Thymus (tissue), 14 donors: ENCODE results near the gene AGK. TPM values are rescaled to one million over a fixed set of nuclear protein-coding genes. Genes with fewer than 3 reads are reported as not detected.
A peak's percentile ranks its signal among the peaks of the same experiment; 100 is the strongest.

ENCODE experiments used
- DNase-seq, 9 donors: peaks; one replicate each; pipeline ENCODE4 v3.0.0-alpha.2; 2013; ENCODE audit warnings: low spot score in 9 of 9, low read depth in 6 of 9, missing footprints in 1 of 9
- H3K27ac ChIP-seq, 2 donors: one replicate each; pipeline ENCODE4 v1.5.1; 2013; ENCODE audit warnings: control low read depth in 1 of 2, low read depth in 1 of 2, low read length in 1 of 2, mild to moderate bottlenecking in 1 of 2, moderate library complexity in 1 of 2
- H3K27me3 ChIP-seq, 2 donors: one replicate each; pipeline ENCODE4 v1.5.1; 2013; ENCODE audit warnings: low read length in 1 of 2; ENCODE audit not compliant: control insufficient read depth in 2 of 2, insufficient read depth in 1 of 2
- H3K36me3 ChIP-seq, 2 donors: one replicate each; pipeline ENCODE4 v1.5.1; 2013; ENCODE audit warnings: low read length in 1 of 2, mild to moderate bottlenecking in 1 of 2, moderate library complexity in 1 of 2; ENCODE audit not compliant: control insufficient read depth in 2 of 2, insufficient read depth in 2 of 2
- H3K4me1 ChIP-seq, 2 donors: one replicate each; pipeline ENCODE4 v1.5.1; 2013; ENCODE audit warnings: low read length in 2 of 2; ENCODE audit not compliant: control insufficient read depth in 2 of 2, insufficient read depth in 2 of 2
- H3K4me3 ChIP-seq, 2 donors: one replicate each; pipeline ENCODE4 v1.5.1; 2013; ENCODE audit warnings: low read length in 2 of 2, control low read depth in 1 of 2, mild to moderate bottlenecking in 1 of 2
- H3K9me3 ChIP-seq, 2 donors: one replicate each; pipeline ENCODE4 v1.5.1; 2013; ENCODE audit warnings: low read length in 1 of 2, mild to moderate bottlenecking in 1 of 2; ENCODE audit not compliant: control insufficient read depth in 2 of 2, insufficient read depth in 1 of 2
- WGBS: extraction: QIAGEN DNeasy Blood & Tissue Kit; methylation state at CpG from one replicate; pipeline ENCODE4 v1.1.7; 2013; 5-methylcytosine and 5-hydroxymethylcytosine counted together
- long read RNA-seq, 10 donors: transcript quantifications; one replicate each; lab custom pipeline, GENCODE V29; 2026
- polyA plus RNA-seq: library from polyadenylated mRNA; stranded (reverse); fragments of 200-250 nt; gene quantifications from one replicate; pipeline ENCODE4 v1.2.3, GENCODE V29; 2013
- total RNA-seq: library from RNA; stranded (reverse); fragments of 120-200 nt; gene quantifications from one replicate; pipeline ENCODE4 v1.2.4, GENCODE V29; 2013
- donor health status: healthy.

Gene AGK, protein sequence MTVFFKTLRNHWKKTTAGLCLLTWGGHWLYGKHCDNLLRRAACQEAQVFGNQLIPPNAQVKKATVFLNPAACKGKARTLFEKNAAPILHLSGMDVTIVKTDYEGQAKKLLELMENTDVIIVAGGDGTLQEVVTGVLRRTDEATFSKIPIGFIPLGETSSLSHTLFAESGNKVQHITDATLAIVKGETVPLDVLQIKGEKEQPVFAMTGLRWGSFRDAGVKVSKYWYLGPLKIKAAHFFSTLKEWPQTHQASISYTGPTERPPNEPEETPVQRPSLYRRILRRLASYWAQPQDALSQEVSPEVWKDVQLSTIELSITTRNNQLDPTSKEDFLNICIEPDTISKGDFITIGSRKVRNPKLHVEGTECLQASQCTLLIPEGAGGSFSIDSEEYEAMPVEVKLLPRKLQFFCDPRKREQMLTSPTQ
- total RNA-seq, result 25.6 TPM
- polyA plus RNA-seq, result 17.5 TPM
- long read RNA-seq, donor 1, result 0 reads
- long read RNA-seq, donor 2, result 0 reads
- long read RNA-seq, donor 3, partial matches to known transcripts, result 13 of 13 reads
- long read RNA-seq, donor 3, other reads (novel, unspliced or antisense), result 0 of 13 reads
- long read RNA-seq, donor 4, partial matches to known transcripts, result 0 of 3 reads
- long read RNA-seq, donor 4, other reads (novel, unspliced or antisense), result 0 of 3 reads
- long read RNA-seq, donor 5, partial matches to known transcripts, result 0 of 4 reads
- long read RNA-seq, donor 5, other reads (novel, unspliced or antisense), result 0 of 4 reads
- long read RNA-seq, donor 6, partial matches to known transcripts, result 0 of 3 reads
- long read RNA-seq, donor 6, other reads (novel, unspliced or antisense), result 0 of 3 reads
- long read RNA-seq, donor 7, partial matches to known transcripts, result 0 of 1 reads
- long read RNA-seq, donor 7, other reads (novel, unspliced or antisense), result 0 of 1 reads
- long read RNA-seq, donor 8, partial matches to known transcripts, result 0 of 1 reads
- long read RNA-seq, donor 8, other reads (novel, unspliced or antisense), result 0 of 1 reads
- long read RNA-seq, donor 9, partial matches to known transcripts, result 0 of 3 reads
- long read RNA-seq, donor 9, other reads (novel, unspliced or antisense), result 0 of 3 reads
- long read RNA-seq, donor 10, partial matches to known transcripts, result 0 of 2 reads
- long read RNA-seq, donor 10, other reads (novel, unspliced or antisense), result 0 of 2 reads

DNA sequence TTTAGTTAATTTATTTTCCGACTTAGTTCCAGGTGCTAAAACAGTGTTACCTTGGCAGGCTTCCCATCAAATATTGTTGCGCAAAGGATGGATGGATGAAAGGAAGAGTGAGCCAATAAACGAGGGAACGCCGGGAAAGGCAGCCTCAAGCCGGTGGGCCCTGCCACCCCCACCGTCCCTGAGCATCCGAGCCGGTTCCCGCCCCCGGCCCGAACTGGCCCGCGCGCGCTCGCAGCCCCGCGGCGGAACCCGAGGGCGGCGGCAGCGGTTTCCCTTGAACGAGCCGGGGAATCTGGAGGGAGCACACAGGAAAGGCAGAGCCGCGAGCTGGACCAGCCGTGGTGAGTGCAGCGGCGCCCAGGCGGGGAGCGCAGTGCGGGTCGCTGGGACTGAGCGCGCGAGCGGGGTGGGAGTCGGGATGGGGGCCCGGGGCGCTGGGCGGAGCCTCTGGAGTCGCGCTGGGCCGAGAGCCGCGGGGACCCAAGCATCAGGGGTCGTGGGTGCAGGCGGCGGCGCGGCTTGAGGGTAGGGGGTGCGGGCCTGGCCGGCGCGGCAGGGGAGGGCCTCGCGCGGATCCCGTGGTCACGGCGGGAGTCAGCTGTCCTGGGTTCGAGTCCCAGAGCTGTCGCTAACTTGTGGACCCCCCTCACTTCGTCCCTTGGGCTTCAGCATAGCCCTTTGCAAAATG lies at the start of gene AGK:
Gene AGK, plus strand, starts transcription at position 317 of the 688 bp plus-strand sequence. CDS start 4,057 bp downstream, outside the sequence.
- Histone ChIP-seq H3K4me3 (peak within 1 kb of the TSS; percentile 64 to 92), H3K9me3 (no peaks in the 10 kb centered on the region), H3K27me3 (peaks cover 0 to 2% of the 10 kb centered on the region in 2 donors), H3K4me1 (peaks cover 8 to 11% of the 10 kb centered on the region in 2 donors), H3K27ac (peak within 1 kb of the TSS in 1 of 2 donors; percentile 60), H3K36me3 (peaks cover under 1 to 5% of the 10 kb centered on the region in 2 donors)
- under 1% methylated on average over 66 of the region's 66 CpGs for WGBS
- peak; percentile 37 to 84 (median 54) for DNase-seq

DNA sequence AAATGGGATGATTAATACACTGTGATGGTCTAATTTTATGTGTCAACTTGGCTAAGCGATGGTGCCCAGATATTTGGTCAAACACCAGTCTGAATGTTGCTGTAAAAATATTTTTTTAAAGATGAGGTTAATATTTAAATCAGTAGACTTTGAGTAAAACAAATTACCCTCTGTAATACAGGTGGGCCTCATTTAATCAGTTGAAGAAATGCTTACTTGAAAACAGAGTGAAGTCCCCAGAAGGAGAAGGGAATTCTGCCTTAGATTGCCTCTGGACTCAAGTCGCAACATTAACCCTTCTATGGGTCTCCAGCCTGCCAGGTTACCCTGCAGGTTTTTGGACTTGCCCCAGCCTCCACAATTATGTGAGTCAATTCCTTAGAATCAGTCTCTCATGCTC lies 49.8 kb upstream of the AGK start:
- Histone ChIP-seq H3K4me3 (no peak overlapping the region), H3K27ac (no peak overlapping the region), H3K9me3 (no peaks in the 10 kb centered on the region), H3K27me3 (no peaks in the 10 kb centered on the region), H3K36me3 (no peaks in the 10 kb centered on the region), H3K4me1 (no peaks in the 10 kb centered on the region)
- DNase-seq, result no peak
- WGBS, result 94% methylated on average over 2 of the region's 2 CpGs

DNA sequence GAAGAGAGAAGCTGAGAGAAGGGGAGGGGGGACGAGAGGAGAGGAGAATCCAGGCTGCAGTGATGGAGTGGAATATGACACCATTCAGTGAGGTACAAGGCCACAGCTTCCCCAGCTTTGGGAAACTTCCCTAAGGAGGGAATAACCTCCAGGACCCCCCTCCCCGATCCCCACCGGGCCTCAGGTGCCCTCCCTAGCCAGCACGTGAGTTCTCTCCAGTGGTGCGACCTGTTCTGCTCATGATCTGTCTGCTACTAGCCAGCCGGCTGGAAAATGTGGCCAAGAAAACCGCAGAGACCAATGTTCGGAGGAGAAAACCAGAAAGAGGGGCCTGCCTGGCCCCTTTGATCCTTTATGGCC lies 39.9 kb upstream of the AGK start:
- DNase-seq, result no peak

DNA sequence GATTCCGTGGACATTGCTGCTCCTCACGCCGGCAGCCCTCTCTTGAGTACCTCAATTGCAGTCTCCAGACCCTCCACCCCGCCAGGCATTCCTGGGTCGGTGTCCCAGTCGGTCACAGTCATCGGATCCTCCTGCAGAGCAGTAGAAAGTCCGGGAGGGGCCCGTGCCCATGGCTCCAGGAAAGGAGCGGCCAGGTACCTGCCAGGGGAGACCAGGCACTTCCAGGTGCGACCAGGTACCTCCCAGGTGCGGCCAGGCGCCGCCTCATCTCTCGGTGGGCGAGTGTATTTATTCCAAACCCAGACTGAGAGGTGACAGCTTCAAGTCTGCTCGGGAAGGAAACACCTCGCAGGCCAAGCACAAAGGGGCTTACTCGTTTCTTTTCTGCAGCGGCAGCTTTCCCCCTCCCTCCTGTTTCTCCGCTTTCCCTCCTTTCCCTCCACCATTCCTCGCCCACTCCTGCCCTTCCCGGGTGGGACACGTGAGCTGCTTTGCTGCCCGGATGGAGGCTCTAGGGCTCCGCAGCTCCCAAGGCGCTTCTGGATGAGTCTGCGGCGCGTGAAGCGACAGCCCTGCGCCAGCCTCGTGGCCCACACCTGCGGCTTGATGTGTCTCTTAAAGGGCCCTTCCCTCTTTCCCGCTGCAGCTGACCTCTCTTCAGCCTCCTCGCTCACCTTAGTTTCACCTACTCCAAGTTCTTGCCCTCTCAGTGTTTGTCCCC lies 39.4 kb upstream of the AGK start:
- WGBS, result 5% methylated on average over 36 of the region's 36 CpGs
- Histone ChIP-seq H3K36me3 (no peaks in the 10 kb centered on the region), H3K4me1 (peaks cover 0 to 4% of the 10 kb centered on the region in 2 donors), H3K4me3 (peak overlapping the region in 1 of 2 donors; percentile 14), H3K9me3 (no peaks in the 10 kb centered on the region), H3K27ac (no peak overlapping the region), H3K27me3 (peaks cover 8 to 38% of the 10 kb centered on the region in 2 donors)
- DNase-seq, result no peak

More for the DNA sequence above, 39.9 kb upstream of the AGK start:
- H3K36me3 ChIP-seq, result no peaks in the 10 kb centered on the region
- H3K4me1 ChIP-seq, result peaks cover 0 to 4% of the 10 kb centered on the region in 2 donors
- peaks cover 8 to 38% of the 10 kb centered on the region in 2 donors for H3K27me3 ChIP-seq
- no peaks in the 10 kb centered on the region for H3K9me3 ChIP-seq
- no peak overlapping the region for H3K27ac ChIP-seq
- 4% methylated on average over 8 of the region's 8 CpGs for WGBS
- H3K4me3 ChIP-seq, result no peak overlapping the region

DNA sequence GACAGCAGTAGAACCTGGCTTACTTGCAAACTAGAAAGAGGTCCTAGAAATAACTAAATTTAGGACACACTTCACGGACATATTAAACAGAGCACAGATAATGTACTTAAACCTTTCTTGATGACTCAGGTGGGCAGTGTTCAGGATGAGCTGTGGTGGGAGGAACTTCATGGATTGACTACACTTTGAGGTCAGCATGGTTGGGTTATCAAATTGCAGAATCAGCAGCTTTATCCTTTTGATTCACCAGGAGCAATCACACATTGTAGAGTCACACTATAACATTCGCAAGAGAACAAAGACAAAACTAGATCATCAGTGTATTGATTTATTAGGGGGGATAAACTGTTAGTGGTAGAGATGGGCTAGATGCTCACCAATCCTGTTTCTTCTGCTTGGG lies 38.6 kb upstream of the AGK start:
- Histone ChIP-seq H3K9me3 (no peaks in the 10 kb centered on the region), H3K27me3 (peaks cover 8 to 38% of the 10 kb centered on the region in 2 donors), H3K4me3 (no peak overlapping the region), H3K4me1 (peaks cover 0 to 4% of the 10 kb centered on the region in 2 donors), H3K27ac (no peak overlapping the region), H3K36me3 (no peaks in the 10 kb centered on the region)
- 97% methylated on average over 2 of the region's 2 CpGs for WGBS
- DNase-seq, result no peak

DNA sequence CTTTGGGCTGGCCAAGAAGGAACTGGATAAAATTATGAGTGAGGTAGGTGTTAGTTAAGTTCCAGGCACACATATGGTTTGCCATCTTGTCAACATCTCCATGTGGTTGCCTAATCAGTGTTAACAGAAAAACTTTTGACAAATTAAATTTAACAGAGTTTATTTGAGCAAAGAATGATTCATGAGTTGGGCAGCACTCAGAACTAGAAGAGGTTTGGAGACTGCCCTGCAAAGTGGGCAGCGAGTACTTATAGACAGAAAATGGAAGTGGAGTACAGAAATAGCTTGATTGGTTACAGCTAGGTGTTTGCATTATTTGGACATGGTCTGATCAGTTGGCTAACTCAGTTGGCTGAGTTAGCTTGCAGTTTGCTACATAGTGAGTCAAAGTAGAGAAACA lies 37.5 kb upstream of the AGK start:
- Histone ChIP-seq H3K4me1 (peaks cover 0 to 4% of the 10 kb centered on the region in 2 donors), H3K27ac (no peak overlapping the region), H3K27me3 (peaks cover 8 to 38% of the 10 kb centered on the region in 2 donors), H3K36me3 (no peaks in the 10 kb centered on the region), H3K9me3 (no peaks in the 10 kb centered on the region), H3K4me3 (no peak overlapping the region)
- WGBS, result 86% methylated on average over 1 of the region's 1 CpG
- no peak for DNase-seq

DNA sequence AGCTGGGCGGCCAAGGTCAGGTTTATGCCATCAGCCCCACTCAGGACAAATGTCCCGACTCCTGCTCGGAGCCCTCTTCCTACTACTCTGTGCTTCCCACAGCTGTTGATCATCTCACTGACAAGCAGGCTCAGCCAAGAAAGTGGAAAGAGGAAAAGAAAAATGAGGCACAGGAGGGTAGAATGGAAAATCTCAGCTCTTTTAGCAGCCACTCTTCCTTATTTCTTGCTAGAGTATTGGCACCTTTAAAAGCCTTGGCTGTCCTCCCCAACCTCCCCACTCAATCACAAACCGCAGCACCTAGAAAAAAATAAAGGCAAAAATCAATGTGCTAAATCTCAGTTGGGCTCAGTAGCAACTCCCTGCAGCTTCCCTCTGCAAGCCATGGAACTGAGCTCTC lies 35.3 kb upstream of the AGK start:
- DNase-seq, result no peak
- 96% methylated on average over 4 of the region's 4 CpGs for WGBS
- Histone ChIP-seq H3K9me3 (no peaks in the 10 kb centered on the region), H3K27me3 (peaks cover 3 to 27% of the 10 kb centered on the region in 2 donors), H3K4me1 (peaks cover 0 to 4% of the 10 kb centered on the region in 2 donors), H3K27ac (no peak overlapping the region), H3K36me3 (no peaks in the 10 kb centered on the region), H3K4me3 (no peak overlapping the region)

DNA sequence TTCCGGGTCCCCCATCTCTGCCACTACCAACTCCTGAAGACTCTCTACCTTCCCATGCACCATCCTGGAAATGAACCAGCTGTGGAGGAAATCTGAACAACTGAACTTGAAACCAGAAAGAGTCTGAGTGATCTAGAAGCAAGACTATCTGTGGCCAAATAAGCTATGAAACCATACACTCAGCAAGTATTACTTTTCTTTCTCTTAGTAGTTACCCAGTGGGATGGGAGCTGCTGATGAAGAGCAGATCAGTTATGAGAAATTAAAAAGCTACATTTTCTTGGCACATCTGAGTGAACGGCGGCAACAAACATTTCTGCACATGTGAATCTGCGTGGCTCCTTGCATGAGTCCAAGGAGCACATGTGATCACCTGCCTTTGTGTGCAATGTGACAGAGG lies 31.6 kb upstream of the AGK start:
- no peak for DNase-seq
- Histone ChIP-seq H3K4me1 (no peaks in the 10 kb centered on the region), H3K4me3 (no peak overlapping the region), H3K27ac (no peak overlapping the region), H3K27me3 (no peaks in the 10 kb centered on the region), H3K9me3 (no peaks in the 10 kb centered on the region), H3K36me3 (no peaks in the 10 kb centered on the region)
- WGBS, result 98% methylated on average over 4 of the region's 4 CpGs
